ENCODE measurements around the gene C2orf15. TPM values are rescaled to one million over a fixed set of nuclear protein-coding genes. Genes with fewer than 3 reads are reported as not detected.
A peak's percentile ranks its signal among the peaks of the same experiment; 100 is the strongest.

The C2orf15 gene
- total RNA-seq, 1 donor from 2014 or later: 1.5 TPM

GRCh38 chr2:99154643-99155536 lies 13.4 kb downstream of the C2orf15 start, which contains the start of the genes LIPT1 and TSGA10:
Gene LIPT1 (plus strand): TSS chr2:99154967. CDS start chr2:99161958, 6,991 bp downstream.
Gene TSGA10 (minus strand): TSS chr2:99154942. CDS start chr2:99109439, 45,503 bp downstream.
- peak within 1 kb of the TSS; percentile 83 for H3K27ac ChIP-seq
- peaks cover 33% of the 10 kb centered on the region for H3K36me3 ChIP-seq
- H3K4me1 ChIP-seq: peaks cover 22% of the 10 kb centered on the region
- H3K27me3 ChIP-seq (ENCODE audit: low read depth): no peaks in the 10 kb centered on the region
- no peaks in the 10 kb centered on the region for H3K9me3 ChIP-seq
- intact Hi-C loops (cut with DNase I): no loop called here
- peak; percentile 95 for DNase-seq
- peak within 1 kb of the TSS; percentile 74 for H3K4me3 ChIP-seq
- TF ChIP-seq, protein P1, sequence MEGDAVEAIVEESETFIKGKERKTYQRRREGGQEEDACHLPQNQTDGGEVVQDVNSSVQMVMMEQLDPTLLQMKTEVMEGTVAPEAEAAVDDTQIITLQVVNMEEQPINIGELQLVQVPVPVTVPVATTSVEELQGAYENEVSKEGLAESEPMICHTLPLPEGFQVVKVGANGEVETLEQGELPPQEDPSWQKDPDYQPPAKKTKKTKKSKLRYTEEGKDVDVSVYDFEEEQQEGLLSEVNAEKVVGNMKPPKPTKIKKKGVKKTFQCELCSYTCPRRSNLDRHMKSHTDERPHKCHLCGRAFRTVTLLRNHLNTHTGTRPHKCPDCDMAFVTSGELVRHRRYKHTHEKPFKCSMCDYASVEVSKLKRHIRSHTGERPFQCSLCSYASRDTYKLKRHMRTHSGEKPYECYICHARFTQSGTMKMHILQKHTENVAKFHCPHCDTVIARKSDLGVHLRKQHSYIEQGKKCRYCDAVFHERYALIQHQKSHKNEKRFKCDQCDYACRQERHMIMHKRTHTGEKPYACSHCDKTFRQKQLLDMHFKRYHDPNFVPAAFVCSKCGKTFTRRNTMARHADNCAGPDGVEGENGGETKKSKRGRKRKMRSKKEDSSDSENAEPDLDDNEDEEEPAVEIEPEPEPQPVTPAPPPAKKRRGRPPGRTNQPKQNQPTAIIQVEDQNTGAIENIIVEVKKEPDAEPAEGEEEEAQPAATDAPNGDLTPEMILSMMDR (IDR thresholded peaks at IDR 0.05): peak; percentile 6
- peak; percentile 99 to 100 for ATAC-seq

DNA sequence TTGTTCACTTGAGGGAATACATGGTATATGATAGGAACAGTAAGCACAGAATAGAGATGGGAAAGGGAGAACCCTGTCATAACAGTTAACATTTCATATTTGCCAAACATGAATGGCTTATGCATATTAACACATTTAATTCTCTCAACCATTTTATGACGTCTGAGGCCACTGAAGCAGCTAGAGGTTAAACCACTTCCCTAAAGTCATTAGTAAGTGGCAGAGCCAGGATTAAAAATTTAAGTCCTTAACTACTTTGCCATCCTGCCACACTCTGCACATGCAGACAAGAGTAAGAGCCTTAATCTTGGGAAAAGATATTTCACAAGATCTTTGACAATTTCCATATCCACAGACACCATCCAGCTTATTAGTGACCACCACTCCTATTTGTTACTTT lies 15.4 kb downstream of the C2orf15 start:
- intact Hi-C loops (cut with DNase I): no loop called here
- Histone ChIP-seq H3K36me3 (peaks cover 37% of the 10 kb centered on the region), H3K27ac (no peak overlapping the region), H3K27me3 (ENCODE audit: low read depth) (no peaks in the 10 kb centered on the region), H3K4me3 (no peak overlapping the region), H3K9me3 (no peaks in the 10 kb centered on the region), H3K4me1 (peaks cover 22% of the 10 kb centered on the region)
- TF ChIP-seq, protein P1 (IDR thresholded peaks at IDR 0.05): no peak
- ATAC-seq (no peak), DNase-seq (no peak)

DNA sequence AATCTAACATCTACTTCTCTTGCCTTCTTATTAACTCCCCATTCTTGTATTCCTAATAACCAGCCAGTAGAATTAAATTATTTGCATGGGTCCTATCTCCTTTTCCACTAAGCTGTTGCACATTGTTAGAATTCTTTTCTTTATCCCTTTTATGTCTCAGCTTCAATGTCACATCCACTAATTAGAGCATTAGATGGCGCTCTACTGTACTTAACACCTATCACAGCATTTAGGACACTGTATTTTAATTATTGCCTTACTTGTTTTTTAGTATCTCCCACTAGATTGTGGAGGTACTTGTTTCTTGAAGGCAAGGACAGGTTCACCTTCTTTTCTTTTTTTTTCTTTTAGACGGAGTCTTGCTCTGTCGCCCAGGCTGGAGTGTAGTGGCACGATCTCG lies 17.1 kb downstream of the C2orf15 start:
- Histone ChIP-seq H3K27ac (no peak overlapping the region), H3K36me3 (peaks cover 43% of the 10 kb centered on the region), H3K9me3 (no peaks in the 10 kb centered on the region), H3K27me3 (ENCODE audit: low read depth) (no peaks in the 10 kb centered on the region), H3K4me3 (no peak overlapping the region), H3K4me1 (peaks cover 20% of the 10 kb centered on the region)
- no peak for DNase-seq
- intact Hi-C loops (cut with DNase I): no loop called here
- ATAC-seq: no peak
- TF ChIP-seq, protein P1 (IDR thresholded peaks at IDR 0.05): no peak

DNA sequence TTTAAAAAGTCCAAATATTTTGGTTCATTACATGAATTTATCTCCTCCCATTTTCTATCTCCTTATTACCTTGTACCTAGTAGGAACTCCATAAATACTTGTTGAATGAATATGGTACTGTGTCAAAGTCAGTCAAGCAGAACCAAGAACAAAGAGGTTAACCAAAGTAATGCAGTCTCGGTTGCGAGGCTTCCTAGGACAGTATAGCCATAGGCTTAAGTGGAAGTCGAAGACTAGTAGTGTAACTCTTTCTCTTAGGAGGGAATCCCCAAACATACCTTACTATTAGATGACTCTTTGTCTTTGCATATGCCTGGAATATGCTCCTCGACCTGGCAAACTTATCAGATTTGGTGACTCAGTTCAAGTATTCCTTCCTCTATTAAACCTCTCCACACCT lies 18.1 kb downstream of the C2orf15 start:
- Histone ChIP-seq H3K36me3 (peaks cover 43% of the 10 kb centered on the region), H3K27ac (no peak overlapping the region), H3K4me3 (no peak overlapping the region), H3K9me3 (no peaks in the 10 kb centered on the region), H3K27me3 (ENCODE audit: low read depth) (no peaks in the 10 kb centered on the region), H3K4me1 (peaks cover 12% of the 10 kb centered on the region)
- intact Hi-C loops (cut with DNase I): no loop called here
- DNase-seq (no peak), ATAC-seq (no peak)
- TF ChIP-seq, protein P1 (IDR thresholded peaks at IDR 0.05): no peak

GRCh38 chr2:99166218-99166617 lies 24.7 kb downstream of the C2orf15 start:
- ATAC-seq (peak; percentile 93 to 95), DNase-seq (no peak)
- peaks cover 58% of the 10 kb centered on the region for H3K36me3 ChIP-seq
- peaks cover 8% of the 10 kb centered on the region for H3K4me1 ChIP-seq
- H3K4me3 ChIP-seq: no peak overlapping the region
- TF ChIP-seq, protein P1 (IDR thresholded peaks at IDR 0.05): no peak
- H3K27ac ChIP-seq: no peak overlapping the region
- intact Hi-C loops (cut with DNase I): no loop called here
- H3K9me3 ChIP-seq: no peaks in the 10 kb centered on the region
- no peaks in the 10 kb centered on the region for H3K27me3 ChIP-seq (ENCODE audit: low read depth)
